ENCODE results near the gene SETD1B. TPM values are rescaled to one million over a fixed set of nuclear protein-coding genes. Genes with fewer than 3 reads are reported as not detected.
"Not testable (repeated sequence)": the region's sequence is repeated elsewhere in the genome, so short reads cannot be mapped to it uniquely, and the experiment has no call there.

Gene SETD1B
- total RNA-seq, 1 donor from 2014 or later = 39.8 TPM

DNA sequence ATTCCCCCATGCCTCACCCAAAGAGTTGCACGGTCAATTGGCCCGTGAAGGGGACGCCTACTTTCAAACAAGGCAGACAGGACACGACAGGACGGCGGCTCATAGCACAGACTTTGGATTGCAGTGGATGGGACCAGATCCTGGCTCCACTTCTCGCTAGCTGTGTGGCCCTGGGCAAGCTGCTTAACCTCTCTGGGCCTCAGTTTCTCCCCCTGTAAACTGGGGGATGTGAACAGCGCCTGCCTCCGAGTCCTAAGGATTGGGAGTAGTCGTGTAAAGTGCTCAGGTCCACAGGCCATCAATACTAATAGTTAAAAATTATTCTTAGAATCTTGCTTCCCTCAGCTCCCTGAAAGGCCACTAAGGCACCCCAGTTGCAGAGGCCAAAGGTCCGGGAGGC is 23.4 kb upstream of the SETD1B start:
- DNase-seq (ENCODE audit: low spot score) = no peak

DNA sequence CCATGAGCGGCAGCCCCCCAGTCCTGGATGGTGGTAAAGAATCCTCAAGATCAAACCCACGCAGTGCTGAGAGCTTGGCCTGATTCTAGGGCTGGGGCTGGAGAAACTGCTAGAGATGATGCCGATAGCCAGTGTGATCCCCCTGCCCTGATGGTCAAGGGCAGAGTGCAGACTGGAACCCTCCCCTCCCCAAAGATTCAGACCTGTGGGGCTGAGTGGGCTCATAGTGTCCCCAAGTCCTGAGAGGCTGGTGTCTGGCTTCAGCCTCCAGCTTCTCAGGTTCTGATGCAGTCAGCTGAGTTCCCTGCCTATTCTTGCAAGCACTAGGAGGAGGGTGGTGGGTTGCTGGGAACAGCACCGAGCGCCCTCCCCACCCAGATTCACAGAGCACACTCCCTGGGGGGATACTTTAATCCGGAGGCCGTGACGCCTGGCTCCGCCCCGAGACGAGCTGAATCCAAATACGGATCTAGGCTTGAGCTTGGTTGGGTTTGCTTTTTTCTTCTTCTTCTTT is 22.3 kb upstream of the SETD1B start:
- no peak for DNase-seq (ENCODE audit: low spot score)

DNA sequence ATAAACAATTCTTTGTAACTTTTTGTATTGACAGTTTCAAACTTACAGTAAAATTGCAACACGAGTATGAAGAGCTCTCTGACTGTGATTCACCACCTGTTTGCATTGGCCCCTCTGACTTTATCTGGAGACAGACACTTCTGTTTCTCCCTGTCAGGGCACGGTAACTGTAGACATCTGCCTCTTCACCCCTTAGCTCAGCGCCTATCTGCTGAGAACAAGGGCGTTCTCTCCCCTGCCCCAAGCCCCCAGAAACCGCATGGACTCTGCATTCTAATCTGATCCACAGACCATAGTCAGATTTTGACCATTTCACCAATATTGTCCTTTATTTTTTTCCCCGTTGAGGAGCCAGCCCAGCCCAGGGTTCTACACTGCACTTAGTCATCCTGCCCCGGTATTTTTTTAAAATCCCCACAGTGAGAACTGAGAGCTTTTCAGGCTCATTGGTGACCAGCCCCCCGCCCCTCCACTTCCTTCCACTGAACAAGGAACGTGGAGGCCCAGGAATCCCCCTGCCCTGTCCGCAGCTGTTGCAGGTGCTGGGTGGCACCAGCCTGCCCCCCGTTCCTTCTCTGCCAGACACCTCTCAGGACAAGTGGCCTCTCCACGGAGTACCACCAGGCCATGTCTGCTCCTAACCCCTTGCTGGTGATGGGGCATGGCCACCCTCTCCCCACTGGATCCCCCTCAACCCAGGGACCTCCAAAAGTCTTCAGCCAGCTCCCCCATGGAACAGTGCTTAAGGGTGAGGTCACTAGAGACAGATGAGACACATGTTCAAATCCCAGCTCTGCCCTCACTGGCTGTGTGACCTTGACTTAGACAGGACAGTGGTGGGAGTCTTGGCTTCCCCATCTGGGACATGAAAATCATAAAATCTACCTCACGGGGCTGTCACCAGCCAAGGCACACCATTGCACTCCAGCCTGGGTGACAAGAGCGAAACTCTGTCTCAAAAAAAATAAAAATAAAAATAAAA is 21.5 kb upstream of the SETD1B start:
- DNase-seq (ENCODE audit: low spot score) = no peak

DNA sequence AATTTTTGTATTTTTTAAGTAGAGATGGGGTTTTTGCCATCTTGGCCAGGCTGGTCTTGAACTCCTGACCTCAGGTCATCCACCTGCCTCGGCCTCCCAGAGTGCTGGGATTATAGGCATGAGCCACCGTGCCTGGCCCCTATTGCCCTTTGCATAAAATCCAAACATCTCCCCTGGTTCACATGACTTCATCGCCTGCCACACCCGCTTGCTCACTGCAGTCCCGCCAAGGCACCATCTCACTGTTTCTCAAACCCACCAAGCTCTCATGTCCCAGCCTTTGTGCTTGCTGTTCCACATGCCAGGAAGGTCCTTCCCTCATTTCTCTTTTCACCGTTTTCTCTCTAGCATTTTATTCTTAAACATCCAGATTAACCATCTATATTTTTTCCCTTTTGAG is 20.0 kb upstream of the SETD1B start:
- DNase-seq (ENCODE audit: low spot score) = no peak

DNA sequence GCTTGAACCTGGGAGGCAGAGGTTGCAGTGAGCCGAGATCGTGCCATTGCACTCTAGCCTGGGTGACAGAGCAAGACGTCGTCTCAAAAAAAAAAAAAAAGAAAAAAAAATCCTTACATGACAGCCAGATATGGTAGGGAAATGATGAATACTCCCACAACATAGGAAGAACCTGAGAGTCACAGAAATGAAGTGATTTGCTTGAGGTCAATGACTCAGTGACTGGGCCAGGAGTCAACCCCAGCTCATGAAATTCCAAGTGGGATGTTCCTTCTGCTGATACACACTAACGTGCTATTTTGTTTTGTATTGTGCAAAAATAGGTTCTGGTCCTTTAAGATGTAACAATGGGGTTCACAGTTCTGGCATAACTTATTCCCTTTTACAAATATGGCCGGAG is 19.3 kb upstream of the SETD1B start:
- no peak for DNase-seq (ENCODE audit: low spot score)

DNA sequence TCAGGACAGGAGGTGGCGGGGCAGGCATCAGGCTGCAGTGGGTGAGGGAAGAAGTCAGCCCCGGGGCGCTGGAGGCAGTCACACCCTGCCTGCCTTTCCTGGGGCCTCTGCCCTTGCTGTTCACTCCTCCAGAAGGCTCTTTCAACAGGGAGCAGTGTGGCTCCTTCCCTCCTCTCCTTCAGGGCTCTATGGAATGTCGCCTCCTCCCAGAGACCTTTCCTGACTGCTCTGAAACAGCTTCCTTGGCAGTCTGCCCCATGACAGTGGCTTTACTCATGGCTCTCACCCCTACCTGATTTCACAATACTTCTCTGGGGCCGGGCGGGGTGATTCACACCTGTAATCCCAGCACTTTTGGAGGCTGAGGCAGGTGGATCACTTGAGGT is 17.4 kb upstream of the SETD1B start:
- no peak for DNase-seq (ENCODE audit: low spot score)

DNA sequence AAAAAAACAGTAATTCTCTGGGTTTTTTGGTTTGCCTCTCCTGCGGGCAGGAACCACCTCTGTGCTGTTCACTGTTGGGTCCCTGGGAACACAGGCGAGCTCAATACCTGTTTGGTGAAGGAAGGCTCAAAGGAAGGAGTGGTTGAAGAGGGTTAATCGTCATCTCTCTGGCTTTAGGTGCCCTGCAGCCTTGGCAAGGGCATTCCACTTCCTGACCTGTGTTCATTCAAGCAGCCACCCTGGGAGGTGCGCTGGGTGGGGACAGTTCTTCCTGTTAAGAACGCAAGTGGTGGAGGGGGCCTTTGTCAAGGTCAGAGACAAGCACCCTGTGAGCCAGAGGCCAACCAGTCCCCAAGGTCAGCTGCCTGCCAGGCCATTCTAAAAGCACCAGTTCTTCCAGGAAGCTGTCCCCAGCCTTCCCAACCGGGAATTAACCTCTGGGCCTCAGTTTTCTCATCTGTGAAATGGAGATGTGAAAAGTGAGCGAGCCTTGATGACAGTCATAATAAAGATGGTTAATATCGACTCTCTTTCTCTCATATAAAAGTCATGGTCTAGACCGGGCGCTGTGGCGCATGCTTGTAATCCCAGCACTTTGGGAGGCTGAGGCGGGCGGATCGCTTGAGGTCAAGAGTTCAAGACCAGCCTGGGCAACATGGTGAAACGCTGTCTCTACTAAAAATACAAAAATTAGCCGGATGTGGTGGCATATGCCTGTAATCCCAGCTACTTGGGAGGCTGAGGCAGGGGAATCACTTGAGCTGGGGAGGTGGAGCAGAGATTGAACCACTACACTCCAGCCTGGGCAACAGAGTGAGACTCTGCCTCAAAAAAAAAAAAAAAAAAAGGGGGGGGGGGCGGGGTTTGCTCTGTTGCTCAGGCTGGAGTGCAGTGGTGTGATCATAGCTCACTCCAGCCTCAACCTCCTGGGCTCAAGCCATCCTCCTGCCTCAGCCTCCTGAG is 16.5 kb upstream of the SETD1B start:
- DNase-seq (ENCODE audit: low spot score) = no peak

DNA sequence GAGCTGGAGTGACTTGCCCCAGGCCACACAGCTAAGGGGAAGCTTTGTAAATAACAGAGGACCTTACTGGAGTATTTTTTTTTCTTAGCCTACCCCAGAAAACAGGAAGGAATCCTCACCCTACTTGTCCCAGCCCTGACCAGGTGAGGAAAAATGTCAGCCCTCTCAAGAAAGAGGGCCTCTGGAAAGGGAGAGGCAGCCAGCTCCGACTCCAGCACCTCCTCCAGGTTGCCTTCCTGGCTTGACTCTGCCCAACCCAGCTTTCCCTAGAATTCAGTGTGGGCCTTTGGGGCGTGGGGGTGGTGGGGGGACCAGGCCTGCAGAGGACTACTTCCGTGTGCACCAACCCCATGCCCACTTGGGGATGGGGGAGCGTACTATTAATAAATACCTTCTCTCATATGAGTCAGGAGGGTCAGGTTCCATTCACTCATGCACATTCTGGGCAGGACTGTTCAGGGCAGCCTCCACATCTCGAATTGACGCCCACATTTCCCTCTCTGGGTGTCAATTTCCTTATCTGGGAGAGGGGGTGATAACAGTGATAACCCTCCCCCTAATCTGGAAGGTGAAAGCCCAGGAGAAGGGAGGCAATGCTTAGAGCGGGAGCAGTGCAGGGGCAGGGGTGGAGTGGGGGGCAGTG is 15.5 kb upstream of the SETD1B start:
- no peak for DNase-seq (ENCODE audit: low spot score)

DNA sequence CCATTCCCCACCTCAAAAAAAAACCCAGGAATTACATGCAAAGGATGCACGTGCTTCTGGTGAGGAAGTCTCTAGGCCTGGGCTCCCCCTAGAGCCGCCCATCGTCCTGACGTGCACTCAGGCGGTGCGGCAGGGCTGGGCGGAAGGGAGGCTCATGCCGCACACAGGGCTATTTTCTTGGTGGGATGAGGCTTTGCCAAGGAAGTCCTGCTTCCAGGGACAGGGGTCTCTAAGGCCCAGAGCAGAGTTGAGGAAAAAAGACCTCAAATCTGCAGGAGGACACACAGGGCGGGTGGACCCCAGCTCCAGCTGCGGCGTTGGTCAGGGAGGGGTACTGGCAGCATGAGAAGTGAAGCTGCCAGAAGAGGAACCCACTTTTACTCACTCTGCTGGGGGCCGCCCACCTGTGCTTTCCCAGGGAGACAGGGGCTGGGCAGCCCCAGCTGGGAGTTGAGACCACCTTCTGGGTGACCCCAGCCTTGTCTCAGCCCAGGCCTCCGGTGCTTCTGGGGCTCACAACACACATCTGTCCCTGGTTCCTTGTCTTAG is 14.5 kb upstream of the SETD1B start:
- DNase-seq (ENCODE audit: low spot score) = no peak

DNA sequence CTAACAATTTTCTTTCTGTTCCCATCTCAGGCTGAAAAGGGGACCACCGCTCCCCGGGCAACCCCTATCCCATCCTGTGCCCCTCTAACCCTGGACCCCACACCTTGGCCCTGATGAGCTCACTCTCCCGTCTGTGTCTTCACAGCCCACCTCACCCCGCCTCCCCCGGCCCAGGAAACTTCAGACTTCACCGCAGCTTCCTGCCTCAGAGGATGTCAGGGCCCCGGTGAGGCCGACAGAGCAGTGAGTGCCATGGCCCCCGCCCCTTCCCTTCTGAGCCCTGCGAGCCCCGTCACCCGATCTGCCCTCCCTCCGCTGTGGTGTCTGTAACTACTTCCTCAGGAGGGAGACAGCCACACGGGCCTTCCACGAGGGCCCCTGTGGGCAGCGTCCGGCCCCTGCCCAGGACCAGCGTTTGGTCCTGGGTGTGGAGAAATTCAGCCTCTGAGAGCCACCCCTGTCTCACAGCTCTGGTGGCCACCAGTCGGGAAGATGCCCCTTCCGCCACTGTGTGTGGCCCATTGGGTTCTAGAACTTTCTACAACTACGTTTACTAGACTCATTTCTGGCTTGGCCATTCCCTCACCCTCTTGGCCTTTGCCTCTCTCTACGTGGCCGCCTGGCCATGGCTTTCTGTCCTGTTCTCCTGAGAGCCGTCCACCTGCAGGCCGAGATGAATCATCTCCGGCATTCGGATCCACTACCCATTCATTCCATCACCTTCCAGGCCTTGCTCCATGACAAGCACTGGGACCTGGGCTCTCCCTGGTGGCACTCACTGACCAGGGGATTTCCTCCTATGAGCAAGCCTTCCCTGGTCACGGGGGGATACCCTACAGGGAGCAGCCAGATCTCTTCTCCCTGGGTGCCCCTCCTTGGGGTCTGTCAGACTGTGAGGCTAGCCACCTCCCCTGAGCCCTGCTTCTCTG is 13.7 kb upstream of the SETD1B start:
- peak; percentile 75 for DNase-seq (ENCODE audit: low spot score)

DNA sequence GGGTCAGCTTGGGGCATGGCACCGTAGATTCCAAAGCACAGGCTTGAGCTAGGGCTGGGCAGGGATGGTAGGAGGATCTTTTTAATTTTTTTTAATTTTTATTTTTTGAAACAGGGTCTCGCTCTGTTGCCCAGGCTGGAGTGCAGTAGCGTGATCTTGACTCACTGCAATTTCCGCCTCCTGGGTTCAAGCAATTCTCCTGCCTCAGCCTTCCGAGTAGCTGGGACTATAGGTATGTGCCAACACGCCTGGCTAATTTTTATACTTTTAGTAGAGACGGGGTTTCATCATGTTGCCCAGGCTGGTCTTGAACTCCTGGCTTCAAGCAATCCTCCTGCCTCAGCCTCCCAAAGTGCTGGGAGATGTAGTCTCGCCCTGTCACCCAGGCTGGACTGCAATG is 13.0 kb upstream of the SETD1B start:
- not testable (repeated sequence) for DNase-seq (ENCODE audit: low spot score)

DNA sequence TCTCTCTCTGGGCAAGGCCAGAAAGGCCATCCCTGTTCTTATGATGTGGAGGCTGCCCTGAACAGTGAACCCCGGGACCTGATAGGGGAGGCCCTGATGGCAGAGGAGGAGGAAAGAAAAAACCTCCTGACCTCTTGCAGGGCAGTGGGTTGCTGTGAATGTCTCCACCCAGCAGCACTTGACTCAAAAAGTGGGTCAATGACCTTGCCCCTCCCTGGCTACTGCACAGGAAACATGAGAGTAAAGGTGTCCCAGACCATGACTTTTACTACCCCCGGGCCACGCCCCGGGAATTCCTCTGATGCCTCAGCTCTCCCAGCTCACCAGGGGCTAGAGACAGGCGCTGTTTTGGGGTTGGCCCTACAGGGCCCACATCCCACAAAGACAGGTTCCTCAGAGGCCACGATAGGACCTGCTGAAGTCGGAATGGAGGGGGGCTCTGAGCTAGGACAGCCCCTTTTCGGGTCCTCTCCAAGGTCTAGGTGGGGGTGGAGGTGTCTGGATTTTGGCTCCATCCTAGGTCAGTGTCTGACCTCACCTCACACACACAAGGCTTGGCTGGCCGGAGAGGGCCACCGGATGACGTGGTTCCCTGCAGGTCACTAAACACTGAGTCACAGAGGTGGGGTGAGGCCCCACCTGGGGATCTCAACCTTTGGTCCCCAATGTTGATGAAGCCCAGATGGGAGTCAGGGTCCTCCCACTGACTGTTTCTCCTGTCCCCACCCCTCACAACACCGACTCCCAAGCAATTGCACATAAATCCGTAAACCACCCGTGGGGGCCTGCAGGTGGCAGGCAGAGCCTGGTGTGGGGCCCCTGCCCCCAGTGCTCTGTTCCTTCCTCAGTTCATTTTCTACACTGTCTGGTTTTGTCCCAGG is 11.9 kb upstream of the SETD1B start:
- no peak for DNase-seq (ENCODE audit: low spot score)

DNA sequence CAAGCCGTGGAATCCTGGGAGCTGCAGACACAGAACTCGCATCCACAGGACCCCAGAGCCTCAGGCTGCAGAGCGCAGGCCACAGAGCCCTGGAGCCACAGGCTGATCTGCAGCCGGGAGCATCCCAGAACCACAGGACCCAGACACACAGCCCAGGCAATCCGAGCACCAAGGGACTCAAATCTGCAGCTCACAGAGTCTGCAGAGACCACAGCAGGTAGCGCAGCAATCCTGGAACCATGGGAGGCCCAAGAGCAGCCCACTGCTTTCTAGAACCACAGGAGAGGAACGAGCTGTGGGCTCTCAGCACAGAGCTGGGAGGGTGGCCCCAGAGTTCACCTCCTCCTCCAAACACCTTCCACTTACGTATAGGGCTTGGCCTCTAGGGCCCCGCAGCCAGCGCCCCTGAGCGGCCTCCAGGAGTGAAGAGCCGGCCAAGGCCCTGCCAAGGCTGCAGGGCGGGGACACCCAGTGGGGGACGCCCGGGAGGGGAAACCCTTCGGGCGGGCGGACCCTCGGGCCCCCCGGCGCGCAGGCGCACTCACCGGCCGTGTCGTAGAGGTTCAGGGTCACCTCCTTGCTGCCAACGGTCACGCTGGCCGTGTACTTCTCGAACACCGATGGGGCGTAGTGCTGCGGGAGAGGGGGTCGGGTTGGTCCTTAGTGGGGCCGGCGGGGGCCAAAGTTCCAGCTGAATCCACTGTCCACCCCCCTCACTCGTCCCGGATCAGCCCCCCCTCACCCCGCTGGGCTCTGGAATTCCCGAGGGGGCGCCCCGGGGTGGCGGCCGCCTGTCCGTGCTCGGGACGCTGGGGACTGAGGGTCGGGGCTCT is 11.0 kb upstream of the SETD1B start:
- DNase-seq (ENCODE audit: low spot score) = peak; percentile 57

DNA sequence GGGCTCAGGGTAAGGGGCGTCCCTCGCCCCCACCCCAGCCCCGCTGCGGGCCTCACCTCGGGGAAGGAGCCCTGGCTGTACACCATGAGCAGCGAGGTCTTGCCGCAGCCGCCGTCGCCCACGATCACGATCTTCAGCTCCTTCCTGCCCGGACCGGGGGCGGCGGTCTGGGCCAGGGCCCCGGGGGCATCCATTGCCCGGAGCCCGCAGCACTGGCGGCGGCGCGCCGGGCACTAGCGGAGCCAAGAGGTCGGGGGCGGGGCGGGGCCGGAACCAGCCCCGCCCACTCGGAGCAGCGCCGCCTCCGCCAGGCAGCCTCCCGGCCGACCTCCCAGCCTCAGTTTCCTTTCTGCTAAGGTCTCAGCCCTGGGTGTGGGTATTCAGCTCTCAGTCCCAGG is 10.4 kb upstream of the SETD1B start, which contains the start of gene RHOF:
RHOF (minus strand) TSS at position 249 of the 398 bp plus-strand sequence; CDS start at position 194, 55 bp downstream.
- no peak for DNase-seq (ENCODE audit: low spot score)

DNA sequence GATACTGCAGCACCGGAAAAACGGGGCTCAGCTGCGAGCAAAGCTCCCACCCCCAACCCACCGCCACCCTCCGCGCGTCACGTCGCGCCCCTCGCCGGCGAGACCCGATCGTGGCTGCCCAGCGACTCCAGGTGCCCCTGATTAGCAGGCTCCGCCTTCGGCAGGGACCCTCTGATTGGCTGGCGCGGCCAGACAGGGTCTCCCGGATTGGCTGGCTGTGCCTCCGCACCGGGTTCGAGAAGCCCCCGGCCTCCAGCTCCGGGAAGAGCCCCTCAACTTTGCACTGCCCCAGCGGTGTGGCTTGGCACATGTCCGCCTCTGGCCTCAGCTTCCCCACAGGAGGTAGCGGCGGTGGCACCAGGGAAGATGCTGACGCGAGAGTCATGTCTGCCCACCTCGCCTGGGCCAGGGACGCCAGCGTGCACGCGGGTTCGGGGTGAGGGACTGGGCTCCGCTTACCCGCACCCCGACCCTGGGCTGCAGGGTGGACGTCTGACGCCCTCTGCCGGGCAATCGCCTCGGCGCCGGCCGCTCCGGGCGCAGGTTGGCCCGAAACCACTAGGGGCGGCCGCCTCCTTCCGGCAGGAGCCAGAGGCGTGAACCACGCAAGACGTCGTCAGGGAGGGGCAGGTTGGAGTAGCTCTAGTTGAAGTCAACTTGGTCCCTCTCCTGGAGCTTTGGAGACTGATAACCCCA is 9.8 kb upstream of the SETD1B start:
- peak; percentile 94 for DNase-seq (ENCODE audit: low spot score)

DNA sequence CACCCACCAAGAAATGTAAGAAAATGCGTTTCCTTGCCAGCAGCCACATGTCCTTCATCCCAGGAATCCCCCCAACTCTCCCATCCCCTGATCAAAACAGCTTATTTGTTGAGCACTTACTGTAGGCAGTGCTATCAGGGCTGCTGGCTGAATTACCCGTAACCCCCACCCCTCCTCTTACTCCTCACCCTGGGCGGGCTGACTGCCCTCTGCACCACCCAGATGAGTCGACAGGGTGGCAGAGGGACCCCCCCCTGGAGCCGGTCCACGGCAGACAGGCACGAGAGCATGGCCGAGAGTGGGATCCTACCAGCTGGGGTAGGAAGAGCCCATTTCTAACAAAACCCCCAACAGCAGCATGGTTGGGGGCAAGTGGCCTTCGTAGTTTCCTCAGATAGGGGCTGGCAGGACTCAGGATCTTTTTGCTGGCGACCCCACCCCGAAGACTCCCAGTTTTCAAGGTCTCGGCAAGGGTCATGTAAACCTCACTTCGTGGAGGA is 9.2 kb upstream of the SETD1B start:
- DNase-seq (ENCODE audit: low spot score) = peak; percentile 67

All from ureter (tissue), 1 donor.